Measurements from ENCODE around the gene HILPDA.
"Not testable (repeated sequence)": the region's sequence is repeated elsewhere in the genome, so short reads cannot be mapped to it uniquely, and the experiment has no call there.

Gene HILPDA

DNA sequence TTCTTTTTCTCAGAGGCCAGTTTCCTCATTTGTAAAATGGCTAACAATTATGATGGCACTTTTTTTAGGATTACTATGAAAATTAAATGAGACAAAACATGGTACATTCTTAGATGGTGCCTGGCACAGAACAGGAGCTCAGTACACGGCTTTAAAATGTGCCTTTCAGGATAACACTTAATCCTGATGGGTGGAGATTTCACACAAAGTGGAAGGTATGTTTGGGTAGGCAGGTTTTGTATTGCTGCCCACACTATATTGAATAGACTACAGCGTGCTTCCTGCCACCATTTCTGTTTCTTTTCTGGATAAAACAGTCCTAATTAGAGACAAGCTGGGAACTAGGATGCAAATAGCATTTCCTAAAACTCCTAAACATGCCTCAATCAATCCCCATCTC, 23.9 kb upstream of the HILPDA start:
- DNase-seq (ENCODE audit: low read depth): no peak

DNA sequence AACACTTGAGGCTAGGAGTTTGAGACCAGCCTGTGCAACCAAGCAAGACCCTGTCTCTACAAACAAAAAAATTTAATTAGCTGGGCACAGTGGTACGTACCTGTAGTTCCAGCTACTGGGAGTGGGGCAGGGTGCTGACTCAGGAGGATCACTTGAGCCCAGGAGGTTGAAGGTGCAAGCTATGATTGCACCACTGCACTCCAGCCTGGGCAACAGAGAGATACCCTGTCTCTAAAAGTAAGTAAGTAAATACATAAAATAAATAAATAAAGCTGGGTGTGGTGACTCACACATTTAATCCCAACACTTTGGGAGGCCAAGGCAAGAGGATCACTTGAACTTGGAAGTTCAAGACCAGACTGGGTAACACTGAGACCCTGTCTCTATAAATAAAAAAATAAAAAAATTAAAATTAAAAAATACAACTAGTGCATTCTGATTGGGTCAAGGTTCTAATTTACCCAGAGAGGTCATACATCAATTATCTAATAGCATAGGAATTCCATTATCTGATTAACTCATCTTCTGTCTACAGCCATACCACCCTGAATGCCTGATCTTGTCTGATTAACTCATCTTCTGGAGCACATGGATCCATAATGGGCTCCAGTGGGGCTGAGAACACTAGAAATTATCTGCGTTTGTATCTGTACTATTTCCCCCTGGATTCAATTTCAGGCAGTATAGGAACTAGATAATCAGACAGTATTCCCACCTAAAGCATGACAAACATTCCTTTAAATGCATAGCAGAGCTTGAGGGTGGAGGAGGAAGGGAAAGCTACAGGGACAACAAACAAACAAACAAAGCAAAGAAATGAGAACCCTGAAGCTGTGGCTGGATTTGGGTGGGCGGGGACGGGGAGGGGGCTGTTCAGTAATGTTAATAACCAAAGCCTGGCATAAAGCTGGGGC, 21.0 kb upstream of the HILPDA start:
- no peak for DNase-seq (ENCODE audit: low read depth)

DNA sequence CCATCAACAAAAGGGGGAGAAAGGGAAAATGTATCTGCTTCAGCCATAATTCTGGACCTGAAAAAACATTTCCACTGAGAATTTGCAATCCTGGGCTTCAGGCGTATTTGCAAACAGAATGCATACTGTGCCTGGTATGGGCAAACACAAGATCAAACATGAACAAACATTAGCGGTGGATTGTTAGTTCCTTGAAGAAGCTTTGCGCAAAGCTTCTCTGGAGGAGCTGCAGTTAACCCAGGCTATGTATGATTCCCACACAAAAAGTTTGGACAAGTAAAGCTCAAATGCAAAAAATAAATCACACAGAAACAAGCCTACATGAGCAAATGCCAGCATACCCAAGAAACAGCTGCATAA, 20.4 kb upstream of the HILPDA start:
- DNase-seq (ENCODE audit: low read depth): no peak

DNA sequence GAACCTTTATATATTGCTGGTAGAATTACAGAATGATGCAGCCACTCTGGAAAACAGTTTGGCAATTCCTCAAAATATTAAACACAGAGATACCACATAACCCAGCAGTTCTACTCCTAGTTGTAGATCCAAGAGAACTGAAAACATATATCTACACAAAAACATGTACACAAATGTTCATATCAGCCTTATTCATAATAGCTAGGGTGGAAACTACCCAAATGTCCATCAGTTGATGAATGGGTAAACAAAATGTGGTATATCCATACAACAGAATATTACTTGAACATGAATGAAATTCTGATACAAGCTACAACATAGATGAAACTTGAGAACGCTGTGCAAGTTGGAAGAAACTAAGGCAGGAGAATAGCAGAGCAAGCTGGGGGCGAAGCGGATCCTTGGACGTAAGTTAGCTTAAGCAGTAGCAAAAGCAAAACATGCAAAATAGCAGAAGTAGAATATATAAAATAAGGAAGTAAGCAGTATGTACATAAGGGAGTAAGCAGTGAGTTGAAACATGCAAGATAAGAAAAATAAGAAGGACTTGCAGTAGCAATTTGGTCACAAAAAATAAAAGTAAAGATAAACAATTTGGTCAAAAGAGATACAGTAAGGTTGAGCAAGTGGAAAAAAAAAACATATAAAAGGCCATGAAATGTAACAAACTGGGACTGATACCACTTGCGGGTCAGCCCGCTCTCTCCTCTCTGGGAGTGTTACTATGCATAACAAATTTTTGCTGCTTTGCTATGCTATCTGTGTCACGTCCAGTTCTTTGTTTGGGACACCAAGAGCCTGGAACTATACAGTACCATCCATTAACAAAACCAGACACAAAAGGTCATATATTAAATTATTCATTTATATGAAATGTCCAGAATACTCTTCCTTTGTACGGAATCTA, 18.0 kb upstream of the HILPDA start:
- no peak for DNase-seq (ENCODE audit: low read depth)

DNA sequence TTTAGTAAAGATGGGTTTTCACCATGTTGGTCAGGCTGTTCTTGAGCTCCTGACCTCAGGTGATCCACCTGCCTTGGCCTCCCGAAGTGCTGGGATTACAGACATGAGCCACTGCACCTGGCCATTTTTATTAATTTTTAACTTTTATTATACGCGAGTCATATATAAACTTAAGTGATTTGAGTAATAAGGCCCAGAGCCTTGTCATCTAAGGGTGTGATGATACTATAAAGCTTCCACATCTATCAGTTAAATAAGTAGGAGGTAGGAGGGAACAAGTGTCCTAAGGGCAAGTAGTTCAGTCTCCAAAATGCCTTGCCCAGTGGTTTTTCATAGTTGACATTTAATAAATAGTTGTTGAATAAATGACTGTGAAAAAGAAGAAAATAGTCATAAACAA, 13.3 kb upstream of the HILPDA start:
- DNase-seq (ENCODE audit: low read depth): no peak

GRCh38 chr7:128443831-128444600, 11.7 kb upstream of the HILPDA start:
- no peak for DNase-seq (ENCODE audit: low read depth)

- DNase-seq (ENCODE audit: low read depth): no peak
Observed at GRCh38 chr7:128446306-128446705, 9.4 kb upstream of the HILPDA start.

DNA sequence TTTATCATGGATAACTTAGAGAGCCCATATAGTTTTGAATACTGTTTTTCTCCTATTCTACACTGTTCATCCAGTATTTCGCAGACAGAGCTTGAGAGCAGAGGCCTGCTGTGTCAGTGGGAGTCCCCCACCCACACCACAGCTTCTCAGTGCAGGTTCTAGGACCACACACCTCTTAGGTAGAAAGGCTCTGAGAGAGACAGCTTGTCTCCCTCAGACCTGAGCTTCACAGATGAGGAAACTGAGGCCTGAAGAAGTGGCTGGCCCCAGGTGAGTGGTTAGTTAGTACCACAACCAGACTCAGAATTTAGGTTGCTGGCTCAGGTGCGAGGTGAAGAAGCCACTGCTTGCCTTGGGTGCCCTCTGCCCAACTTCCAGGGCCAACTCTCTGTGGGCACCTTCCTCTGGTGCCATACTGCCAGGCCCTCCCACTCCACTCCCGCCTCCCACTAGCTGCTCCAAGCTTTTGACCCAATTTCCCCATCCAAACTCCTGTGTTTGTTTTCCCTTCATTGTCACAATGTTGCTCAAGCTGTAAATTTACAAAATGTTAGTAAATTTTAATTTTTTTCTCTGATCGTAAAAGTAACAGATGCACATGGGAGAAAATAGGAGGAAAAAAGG, 7.6 kb upstream of the HILPDA start:
- DNase-seq (ENCODE audit: low read depth): no peak

GRCh38 chr7:128448751-128449302, 6.9 kb upstream of the HILPDA start:
- DNase-seq (ENCODE audit: low read depth): no peak

- DNase-seq (ENCODE audit: low read depth): no peak
Observed at GRCh38 chr7:128450409-128450808, 5.3 kb upstream of the HILPDA start.

DNA sequence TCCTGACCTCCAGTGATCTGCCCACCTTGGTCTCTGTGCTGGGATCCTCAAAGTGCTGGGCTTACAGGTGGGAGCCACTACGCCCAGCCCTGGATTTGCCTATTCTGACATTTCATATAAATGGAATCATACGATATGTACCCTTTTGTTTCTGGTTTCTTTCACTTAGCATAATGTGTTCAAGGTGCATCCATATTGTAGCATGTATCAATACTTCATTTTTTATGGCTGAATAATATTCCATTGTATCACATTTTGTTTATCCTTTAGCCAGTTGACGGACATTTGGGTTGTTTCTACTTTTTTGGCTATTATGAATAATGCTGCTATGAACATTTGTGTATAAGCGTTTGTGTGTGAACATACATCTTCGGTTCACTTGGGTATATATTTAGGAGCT, 4.8 kb upstream of the HILPDA start:
- DNase-seq (ENCODE audit: low read depth): no peak

- no peak for DNase-seq (ENCODE audit: low read depth)
Observed at GRCh38 chr7:128452552-128452951, 3.1 kb upstream of the HILPDA start.

- DNase-seq (ENCODE audit: low read depth): no peak
Observed at GRCh38 chr7:128453836-128454804, 1.6 kb upstream of the HILPDA start.

- DNase-seq (ENCODE audit: low read depth): no peak
Observed at GRCh38 chr7:128454808-128455542, 703 bp upstream of the HILPDA start.

DNA sequence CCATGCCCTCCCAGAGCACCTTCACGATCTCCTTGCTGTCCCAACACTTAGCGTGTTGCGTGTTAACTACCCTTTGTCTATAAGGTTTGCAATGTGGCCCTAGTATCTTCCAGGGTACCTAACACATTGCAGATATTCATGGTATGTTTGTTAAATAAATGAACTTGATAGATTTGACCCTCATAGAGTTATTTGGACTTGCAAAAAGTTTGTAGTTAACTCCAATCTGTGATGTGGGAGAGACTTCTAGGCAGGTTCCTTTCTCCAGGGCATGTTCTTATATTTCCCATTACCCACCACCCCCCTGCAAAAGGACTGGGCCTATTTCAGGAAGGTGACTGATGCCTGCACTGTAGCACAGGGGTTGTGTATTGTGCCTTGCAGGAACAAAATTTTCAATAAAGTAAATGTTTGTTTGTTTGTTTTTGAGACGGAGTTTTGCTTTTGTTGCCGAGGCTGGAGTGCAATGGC, 612 bp downstream of the HILPDA start:
- no peak for DNase-seq (ENCODE audit: low read depth)

DNA sequence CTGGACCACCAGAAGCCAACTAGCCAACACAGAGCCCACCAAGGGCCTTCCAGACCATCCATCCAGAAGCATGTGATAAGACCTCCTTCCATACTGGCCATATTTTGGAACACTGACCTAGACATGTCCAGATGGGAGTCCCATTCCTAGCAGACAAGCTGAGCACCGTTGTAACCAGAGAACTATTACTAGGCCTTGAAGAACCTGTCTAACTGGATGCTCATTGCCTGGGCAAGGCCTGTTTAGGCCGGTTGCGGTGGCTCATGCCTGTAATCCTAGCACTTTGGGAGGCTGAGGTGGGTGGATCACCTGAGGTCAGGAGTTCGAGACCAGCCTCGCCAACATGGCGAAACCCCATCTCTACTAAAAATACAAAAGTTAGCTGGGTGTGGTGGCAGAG, 1.7 kb downstream of the HILPDA start:
- not testable (repeated sequence) for DNase-seq (ENCODE audit: low read depth)

- DNase-seq (ENCODE audit: low read depth): no peak
Observed at GRCh38 chr7:128458956-128459355, 3.3 kb downstream of the HILPDA start.

- DNase-seq (ENCODE audit: low read depth): no peak
Observed at GRCh38 chr7:128459394-128459878, 3.8 kb downstream of the HILPDA start.

DNA sequence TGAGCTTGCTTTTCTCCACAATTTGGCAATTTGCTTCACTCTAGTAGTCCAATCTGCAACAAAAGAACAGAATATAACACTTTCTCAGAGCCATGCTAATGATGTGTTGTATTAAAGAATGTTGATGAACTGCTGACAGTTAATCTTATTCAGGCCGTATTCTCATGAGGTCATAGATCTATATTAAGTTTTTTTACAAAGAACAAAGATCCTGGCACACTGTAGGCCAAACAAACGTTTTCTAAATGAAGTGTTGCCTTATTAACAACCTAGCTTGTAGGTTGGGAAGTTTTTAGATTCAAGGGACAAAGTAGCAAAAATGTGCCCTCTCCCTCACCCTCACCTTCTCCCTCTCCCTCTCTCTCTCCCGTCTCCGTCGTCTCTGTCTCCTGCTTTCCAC, 6.8 kb downstream of the HILPDA start:
- no peak for DNase-seq (ENCODE audit: low read depth)
